ENCODE data around the gene CTNNBIP1.
"Not testable (repeated sequence)": the region's sequence is repeated elsewhere in the genome, so short reads cannot be mapped to it uniquely, and the experiment has no call there.

CTNNBIP1 gene

DNA sequence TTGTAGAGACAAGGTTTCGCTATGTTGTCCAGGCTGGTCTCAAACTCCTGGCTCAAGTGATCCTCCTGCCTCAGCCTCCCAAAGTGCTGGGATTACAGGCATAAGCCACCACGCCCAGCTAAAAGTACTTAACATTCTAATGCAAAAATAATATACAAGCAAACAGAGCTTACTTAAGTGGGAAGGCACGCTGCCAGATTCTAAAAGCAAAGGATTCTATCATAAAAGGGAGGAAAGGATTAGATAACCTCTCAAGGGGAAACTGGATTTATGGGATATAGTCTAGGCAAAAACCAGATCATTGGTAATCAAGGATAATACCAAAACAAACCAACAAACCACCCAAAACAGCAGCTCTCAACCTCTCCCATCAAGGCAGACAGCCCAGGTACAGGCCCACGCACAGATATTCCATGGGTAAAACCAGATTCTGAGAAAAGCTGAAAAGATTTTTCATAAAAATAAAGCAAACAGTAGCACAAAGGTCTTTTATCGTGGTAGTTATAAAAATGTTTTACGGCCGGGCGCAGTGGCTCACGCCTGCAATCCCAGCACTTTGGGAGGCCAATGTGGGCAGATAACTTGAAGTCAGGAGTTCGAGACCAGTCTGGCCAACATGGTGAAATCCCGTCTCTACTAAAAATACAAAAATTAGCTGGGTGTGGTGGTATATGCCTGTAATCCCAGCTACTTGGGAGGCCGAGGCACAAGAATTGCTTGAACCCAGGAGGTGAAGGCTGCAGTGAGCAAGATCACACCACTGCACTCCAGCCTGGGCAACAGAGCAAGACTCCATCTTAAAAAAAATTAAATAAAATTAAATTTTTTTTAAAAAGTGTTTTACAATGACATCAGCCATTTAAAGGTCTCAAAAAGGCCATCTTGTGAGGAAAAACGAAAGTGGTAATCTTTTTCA is 106.8 kb downstream of the CTNNBIP1 start:
- not testable (repeated sequence) for DNase-seq (ENCODE audit: low read depth)

DNA sequence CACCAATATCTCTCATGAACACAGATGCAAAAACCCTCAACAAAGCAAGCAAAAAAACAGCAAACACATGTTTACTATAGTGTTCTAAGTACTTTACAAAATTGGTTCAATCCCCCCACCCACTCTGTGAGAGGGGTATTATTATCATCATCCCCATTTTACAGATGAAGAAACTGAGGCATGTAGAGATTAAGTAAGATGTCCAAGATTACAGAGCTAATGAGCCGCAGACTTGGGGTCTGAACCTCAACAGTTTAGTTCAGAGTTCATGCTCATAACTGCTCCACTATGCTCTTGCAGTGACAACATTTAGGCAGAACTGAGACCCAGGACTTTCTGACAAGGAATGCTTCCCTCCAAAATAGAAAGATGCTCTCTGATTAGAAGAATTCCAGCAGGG is 108.2 kb downstream of the CTNNBIP1 start:
- no peak for DNase-seq (ENCODE audit: low read depth)

All from stimulated activated CD4-positive, alpha-beta T cell treated with anti-CD3 and anti-CD28 coated beads, Interleukin-2, amount 100 ng/mL, for 4 hours (primary cell).